PC-9 (cell line): ENCODE data around the gene IGFBP1. TPM values are rescaled to one million over a fixed set of nuclear protein-coding genes. Genes with fewer than 3 reads are reported as not detected.

Experiments used
- BruUV-seq: library from RNA; stranded (reverse); fragments of 400-500 nt; replicated peaks from 2 replicates; lab custom pipeline; 2021; lab: Mats Ljungman, UMichigan
- CTCF ChIA-PET: fragments of 300-600 bp; sonication (Branson Sonifier 250); formaldehyde crosslinking; loops from one replicate; lab custom pipeline; 2022; ENCODE audit warnings: antibody characterized with exemption; lab: Charles Lee
- POLR2A ChIA-PET: fragments of 300-600 bp; sonication (Branson Sonifier 250); formaldehyde crosslinking; loops from one replicate; lab custom pipeline; 2022; ENCODE audit warnings: antibody characterized with exemption; ENCODE audit not compliant: unreplicated experiment; lab: Charles Lee
- DNase-seq, 2 experiments: peaks; one replicate each; pipeline versions ENCODE4 v3.0.0 to v3.0.0-alpha.2; 2015 to 2022; ENCODE audit warnings: mixed read lengths in 1 of 2
- H2AFZ ChIP-seq: fragments of 200-600 bp; sonication (generic); 2 replicates; pipeline ENCODE4 v1.8.1; 2017; ENCODE audit warnings: antibody characterized with exemption
- H3F3A ChIP-seq: fragments of 200-600 bp; sonication (generic); 2 replicates; pipeline ENCODE4 v1.8.1; 2017; ENCODE audit warnings: antibody characterized with exemption, mild to moderate bottlenecking, low read depth; ENCODE audit not compliant: insufficient read depth
- H3K27ac ChIP-seq: fragments of 200-600 bp; sonication (generic); 2 replicates; pipeline ENCODE4 v1.6.1; 2016; ENCODE audit warnings: mixed run types
- H3K27me3 ChIP-seq: fragments of 200-600 bp; sonication (generic); 2 replicates; pipeline ENCODE4 v1.6.1; 2016; ENCODE audit warnings: low read depth, mixed run types; ENCODE audit not compliant: insufficient read depth
- H3K36me3 ChIP-seq: fragments of 200-600 bp; sonication (generic); 2 replicates; pipeline ENCODE4 v1.6.1; 2016; ENCODE audit warnings: low read depth, mixed run types
- H3K4me1 ChIP-seq: fragments of 200-600 bp; sonication (generic); replicated peaks from 2 replicates; pipeline ENCODE4 v1.6.1; 2016; ENCODE audit warnings: mixed run types; ENCODE audit not compliant: insufficient read depth
- H3K4me2 ChIP-seq: fragments of 200-600 bp; sonication (generic); 2 replicates; pipeline ENCODE4 v1.6.1; 2017; ENCODE audit warnings: mixed run types
- H3K4me3 ChIP-seq: fragments of 200-600 bp; sonication (generic); 2 replicates; pipeline ENCODE4 v1.6.1; 2016; ENCODE audit warnings: mixed run types
- H3K79me2 ChIP-seq: fragments of 200-600 bp; sonication (generic); 2 replicates; pipeline ENCODE4 v1.6.1; 2017; ENCODE audit warnings: low read depth, mixed run types
- H3K9me2 ChIP-seq: fragments of 200-600 bp; sonication (generic); 2 replicates; pipeline ENCODE4 v1.8.1; 2017; ENCODE audit warnings: mild to moderate bottlenecking; ENCODE audit not compliant: insufficient read depth
- H3K9me3 ChIP-seq: fragments of 200-600 bp; sonication (generic); 2 replicates; pipeline ENCODE4 v1.8.1; 2016; ENCODE audit warnings: low read depth; ENCODE audit not compliant: insufficient read depth
- H4K20me1 ChIP-seq: fragments of 200-600 bp; sonication (generic); 2 replicates; pipeline ENCODE4 v1.8.1; 2017; ENCODE audit not compliant: insufficient read depth
- EZH2 ChIP-seq: fragments of 200-600 bp; sonication (generic); IDR thresholded peaks from 2 replicates; pipeline ENCODE4 v1.8.0; 2017; ENCODE audit warnings: antibody characterized with exemption, low read depth
- intact Hi-C: fragments of 100-400 bp; cut with micrococcal nuclease; formaldehyde crosslinking; loops from one replicate; pipeline ENCODE4 v1.10.0; 2022; ENCODE audit not compliant: unreplicated experiment
- total RNA-seq: library from RNA; stranded (reverse); gene quantifications from 2 replicates; pipeline ENCODE4 v1.2.3, GENCODE V29; 2021
- TF ChIP-seq, protein P1 (sequence below): fragments of 200-600 bp; sonication (generic); conservative IDR thresholded peaks from 2 replicates; pipeline ENCODE4 v1.6.1; 2017; ENCODE audit warnings: mixed run types, antibody characterized with exemption, mild to moderate bottlenecking, moderate library complexity

Gene IGFBP1
- total RNA-seq, 1 experiment from 2014 or later, result 0.92 TPM

DNA sequence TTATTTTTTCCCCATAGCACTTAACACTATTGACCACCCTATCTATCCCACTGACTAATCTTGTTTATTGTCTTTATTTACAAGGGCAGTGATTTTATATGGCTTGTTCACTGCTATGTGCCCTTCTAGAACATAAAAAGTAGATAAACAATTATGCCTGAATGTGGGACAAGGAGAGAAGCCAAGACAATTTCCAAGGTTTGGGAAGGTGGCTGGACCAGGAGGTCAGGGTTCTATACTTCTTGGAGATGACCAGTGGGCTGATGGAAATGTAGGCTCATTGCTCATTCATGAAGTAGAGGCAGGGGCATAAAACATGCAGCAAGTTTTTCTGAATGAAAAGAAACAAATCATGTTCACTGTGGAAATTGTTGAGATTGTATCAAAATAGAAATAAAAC, 21.3 kb downstream of the IGFBP1 start:
- TF ChIP-seq, protein P1, sequence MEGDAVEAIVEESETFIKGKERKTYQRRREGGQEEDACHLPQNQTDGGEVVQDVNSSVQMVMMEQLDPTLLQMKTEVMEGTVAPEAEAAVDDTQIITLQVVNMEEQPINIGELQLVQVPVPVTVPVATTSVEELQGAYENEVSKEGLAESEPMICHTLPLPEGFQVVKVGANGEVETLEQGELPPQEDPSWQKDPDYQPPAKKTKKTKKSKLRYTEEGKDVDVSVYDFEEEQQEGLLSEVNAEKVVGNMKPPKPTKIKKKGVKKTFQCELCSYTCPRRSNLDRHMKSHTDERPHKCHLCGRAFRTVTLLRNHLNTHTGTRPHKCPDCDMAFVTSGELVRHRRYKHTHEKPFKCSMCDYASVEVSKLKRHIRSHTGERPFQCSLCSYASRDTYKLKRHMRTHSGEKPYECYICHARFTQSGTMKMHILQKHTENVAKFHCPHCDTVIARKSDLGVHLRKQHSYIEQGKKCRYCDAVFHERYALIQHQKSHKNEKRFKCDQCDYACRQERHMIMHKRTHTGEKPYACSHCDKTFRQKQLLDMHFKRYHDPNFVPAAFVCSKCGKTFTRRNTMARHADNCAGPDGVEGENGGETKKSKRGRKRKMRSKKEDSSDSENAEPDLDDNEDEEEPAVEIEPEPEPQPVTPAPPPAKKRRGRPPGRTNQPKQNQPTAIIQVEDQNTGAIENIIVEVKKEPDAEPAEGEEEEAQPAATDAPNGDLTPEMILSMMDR, result no peak
- BruUV-seq, result no TSS peak
- H3K4me3 ChIP-seq, result no peak overlapping the region
- H3F3A ChIP-seq, result peaks cover 16% of the 10 kb centered on the region
- H3K9me3 ChIP-seq, result no peaks in the 10 kb centered on the region
- H3K36me3 ChIP-seq, result 0 out of 2 replicates have a peak, but pooled peaks cover 4% of the 10 kb centered on the region
- H3K27ac ChIP-seq, result no peak overlapping the region
- H3K9me2 ChIP-seq, result no peaks in the 10 kb centered on the region
- no peak overlapping the region for H2AFZ ChIP-seq
- CTCF ChIA-PET, result interaction anchor here (0.6 kb wide), 1 partner anchor 1234 kb away, joined by 3 read pairs; no protein-coding TSS in a partner anchor
- H4K20me1 ChIP-seq, result no peaks in the 10 kb centered on the region
- no peak for DNase-seq
- H3K4me2 ChIP-seq, result no peak overlapping the region
- POLR2A ChIA-PET, result no interaction called here
- no peaks in the 10 kb centered on the region for H3K4me1 ChIP-seq
- H3K27me3 ChIP-seq, result no peaks in the 10 kb centered on the region
- intact Hi-C loops, result no loop called here
- H3K79me2 ChIP-seq, result no peaks in the 10 kb centered on the region

DNA sequence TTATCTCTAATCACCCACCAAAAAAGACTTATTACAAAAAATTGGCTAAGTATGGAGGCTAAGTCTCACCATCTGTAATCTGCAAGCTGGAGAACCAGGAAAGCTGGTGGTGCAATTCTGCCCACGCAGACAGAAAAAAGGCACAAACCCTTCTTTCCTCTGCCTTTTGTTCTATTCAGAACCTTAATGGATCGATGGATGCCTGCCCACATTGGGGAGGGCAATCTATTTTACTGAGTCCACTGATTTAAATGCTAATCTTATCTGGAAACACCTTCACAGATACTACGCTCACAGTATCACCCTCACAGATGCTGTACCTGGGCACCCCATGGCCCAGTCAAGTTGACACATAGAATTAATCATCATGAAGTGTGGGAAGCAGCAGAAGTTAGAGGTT, 22.6 kb downstream of the IGFBP1 start:
- BruUV-seq, result no TSS peak
- Histone ChIP-seq H3K79me2 (no peaks in the 10 kb centered on the region), H3F3A (peaks cover 23% of the 10 kb centered on the region), H3K4me2 (no peak overlapping the region), H4K20me1 (no peaks in the 10 kb centered on the region), H2AFZ (no peak overlapping the region), H3K27ac (no peak overlapping the region), H3K4me1 (no peaks in the 10 kb centered on the region), H3K9me3 (no peaks in the 10 kb centered on the region), H3K27me3 (no peaks in the 10 kb centered on the region), H3K9me2 (no peaks in the 10 kb centered on the region), H3K4me3 (no peak overlapping the region), H3K36me3 (peaks cover 5% of the 10 kb centered on the region; the same call in 1 of the 2 replicates)
- intact Hi-C loops, result no loop called here
- POLR2A ChIA-PET, result no interaction called here
- CTCF ChIA-PET, result no interaction called here
- TF ChIP-seq, protein P1, result no peak
- no peak for TF ChIP-seq EZH2
- no peak for DNase-seq

DNA sequence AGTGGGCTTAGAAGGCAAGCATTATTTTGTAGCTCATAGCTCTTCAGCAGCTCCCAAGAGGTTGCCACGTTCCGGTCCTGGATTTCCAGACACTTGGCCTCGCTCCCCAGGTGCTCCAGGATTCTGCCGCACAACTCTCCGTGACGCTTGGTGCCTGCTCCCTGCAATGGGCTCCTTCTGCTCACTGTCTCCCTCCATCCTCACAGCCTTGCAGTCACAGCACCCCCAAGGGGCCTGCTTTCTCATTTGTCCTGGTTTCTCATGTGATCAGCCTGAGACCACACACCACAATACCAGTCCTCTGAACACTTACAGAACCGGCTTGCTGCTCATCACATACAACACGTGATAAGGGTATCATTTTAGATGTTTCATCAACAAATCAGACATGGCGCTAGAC, 23.0 kb downstream of the IGFBP1 start:
- no peak overlapping the region for H3K4me3 ChIP-seq
- ChIA-PET POLR2A (no interaction called here), CTCF (no interaction called here)
- no peak overlapping the region for H2AFZ ChIP-seq
- no peak for TF ChIP-seq EZH2
- TF ChIP-seq, protein P1, result no peak
- peaks cover 9% of the 10 kb centered on the region; the same call in 1 of the 2 replicates for H3K36me3 ChIP-seq
- no peak for DNase-seq
- H3K4me1 ChIP-seq, result no peaks in the 10 kb centered on the region
- H4K20me1 ChIP-seq, result no peaks in the 10 kb centered on the region
- BruUV-seq, result no TSS peak
- no peak overlapping the region for H3K27ac ChIP-seq
- H3K9me3 ChIP-seq, result no peaks in the 10 kb centered on the region
- H3K4me2 ChIP-seq, result no peak overlapping the region
- H3K79me2 ChIP-seq, result no peaks in the 10 kb centered on the region
- no peaks in the 10 kb centered on the region for H3K9me2 ChIP-seq
- intact Hi-C loops, result no loop called here
- H3F3A ChIP-seq, result peaks cover 25% of the 10 kb centered on the region
- no peaks in the 10 kb centered on the region for H3K27me3 ChIP-seq
